Vagina (tissue), 2 donors: ENCODE measurements around the gene MRPS12.

ENCODE experiments used
- CTCF ChIP-seq, 3 experiments: fragments of 450-650 bp in 2 of 3; fragments of 200-600 bp in 1 of 3; sonication (generic) in 1 of 3; IDR thresholded peaks; one replicate each; pipeline ENCODE4 v1.5.1; 2017 to 2019; ENCODE audit warnings: antibody characterized with exemption in 3 of 3, mild to moderate bottlenecking in 2 of 3, moderate library complexity in 2 of 3
- POLR2AphosphoS5 ChIP-seq, 2 donors: sonication (generic); formaldehyde crosslinking; IDR thresholded peaks; one replicate each; pipeline ENCODE4 v1.9.0; 2017; ENCODE audit warnings: antibody characterized with exemption in 2 of 2, mild to moderate bottlenecking in 2 of 2, low read depth in 1 of 2; ENCODE audit not compliant: insufficient read depth in 1 of 2

- TF ChIP-seq CTCF (IDR thresholded peaks at IDR 0.05), result no peak
- TF ChIP-seq POLR2AphosphoS5 (IDR thresholded peaks at IDR 0.05; ENCODE audit: insufficient read depth in 1 of 2, low read depth in 1 of 2), result no peak
Observed at GRCh38 chr19:38970664-38971532, 40.2 kb downstream of the MRPS12 start.
